ENCODE results near the gene SCYGR1. TPM values are rescaled to one million over a fixed set of nuclear protein-coding genes. Genes with fewer than 3 reads are reported as not detected.

The SCYGR1 gene
- total RNA-seq, 2 experiments from 2014 or later = not detected

DNA sequence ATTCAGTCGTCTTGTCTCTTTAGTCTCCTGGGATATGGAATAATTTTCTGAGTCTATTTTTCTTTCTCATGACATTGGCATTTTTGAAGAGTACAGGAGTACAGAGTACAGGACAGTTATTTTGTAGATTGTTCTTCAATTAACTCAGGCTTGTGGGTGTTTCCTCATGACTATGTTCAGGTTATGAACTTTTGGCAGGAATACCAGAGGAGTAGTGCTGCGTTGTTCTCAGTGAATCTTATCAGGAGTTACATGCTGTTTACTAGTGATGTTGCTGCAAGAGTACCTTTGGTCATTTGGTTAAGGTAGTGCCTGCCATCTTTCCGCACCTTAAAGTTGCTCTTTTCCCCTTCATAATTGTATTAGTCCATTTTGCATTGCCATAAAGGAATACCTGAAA is 42.9 kb upstream of the SCYGR1 start:
- ATAC-seq (ENCODE audit: poor library complexity) = no peak
- Mint-ChIP-seq H3K4me1 (ENCODE audit: low read depth) (no peaks in the 10 kb centered on the region), H3K9me3 (peaks cover 13% of the 10 kb centered on the region), H3K27ac (no peak overlapping the region), H3K27me3 (no peaks in the 10 kb centered on the region), H3K36me3 (ENCODE audit: low read depth) (no peaks in the 10 kb centered on the region), H3K4me3 (no peak overlapping the region)
- H3K9me3 ChIP-seq (ENCODE audit: control insufficient read depth in 1 of 2, insufficient read depth in 1 of 2, low read length in 2 of 2) = peaks cover 12 to 19% of the 10 kb centered on the region in 2 experiments
- TF ChIP-seq, protein P1, sequence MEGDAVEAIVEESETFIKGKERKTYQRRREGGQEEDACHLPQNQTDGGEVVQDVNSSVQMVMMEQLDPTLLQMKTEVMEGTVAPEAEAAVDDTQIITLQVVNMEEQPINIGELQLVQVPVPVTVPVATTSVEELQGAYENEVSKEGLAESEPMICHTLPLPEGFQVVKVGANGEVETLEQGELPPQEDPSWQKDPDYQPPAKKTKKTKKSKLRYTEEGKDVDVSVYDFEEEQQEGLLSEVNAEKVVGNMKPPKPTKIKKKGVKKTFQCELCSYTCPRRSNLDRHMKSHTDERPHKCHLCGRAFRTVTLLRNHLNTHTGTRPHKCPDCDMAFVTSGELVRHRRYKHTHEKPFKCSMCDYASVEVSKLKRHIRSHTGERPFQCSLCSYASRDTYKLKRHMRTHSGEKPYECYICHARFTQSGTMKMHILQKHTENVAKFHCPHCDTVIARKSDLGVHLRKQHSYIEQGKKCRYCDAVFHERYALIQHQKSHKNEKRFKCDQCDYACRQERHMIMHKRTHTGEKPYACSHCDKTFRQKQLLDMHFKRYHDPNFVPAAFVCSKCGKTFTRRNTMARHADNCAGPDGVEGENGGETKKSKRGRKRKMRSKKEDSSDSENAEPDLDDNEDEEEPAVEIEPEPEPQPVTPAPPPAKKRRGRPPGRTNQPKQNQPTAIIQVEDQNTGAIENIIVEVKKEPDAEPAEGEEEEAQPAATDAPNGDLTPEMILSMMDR (IDR thresholded peaks at IDR 0.05) = no peak
- H3K4me3 ChIP-seq (ENCODE audit: low read length) = no peak overlapping the region
- H3K27ac ChIP-seq (ENCODE audit: low read depth in 1 of 2, low read length in 2 of 2) = no peak overlapping the region
- H3K36me3 ChIP-seq (ENCODE audit: insufficient read depth, low read length) = no peaks in the 10 kb centered on the region
- DNase-seq = no peak
- POLR2A ChIA-PET = no interaction called here
- CTCF ChIA-PET = no interaction called here
- H3K27me3 ChIP-seq (ENCODE audit: control insufficient read depth in 1 of 2, insufficient read depth in 2 of 2, low read length in 2 of 2) = no peaks in the 10 kb centered on the region
- no peaks in the 10 kb centered on the region for H3K4me1 ChIP-seq (ENCODE audit: insufficient read depth, low read length)
- intact Hi-C loops (cut with DNase I, micrococcal nuclease) = no loop called here

DNA sequence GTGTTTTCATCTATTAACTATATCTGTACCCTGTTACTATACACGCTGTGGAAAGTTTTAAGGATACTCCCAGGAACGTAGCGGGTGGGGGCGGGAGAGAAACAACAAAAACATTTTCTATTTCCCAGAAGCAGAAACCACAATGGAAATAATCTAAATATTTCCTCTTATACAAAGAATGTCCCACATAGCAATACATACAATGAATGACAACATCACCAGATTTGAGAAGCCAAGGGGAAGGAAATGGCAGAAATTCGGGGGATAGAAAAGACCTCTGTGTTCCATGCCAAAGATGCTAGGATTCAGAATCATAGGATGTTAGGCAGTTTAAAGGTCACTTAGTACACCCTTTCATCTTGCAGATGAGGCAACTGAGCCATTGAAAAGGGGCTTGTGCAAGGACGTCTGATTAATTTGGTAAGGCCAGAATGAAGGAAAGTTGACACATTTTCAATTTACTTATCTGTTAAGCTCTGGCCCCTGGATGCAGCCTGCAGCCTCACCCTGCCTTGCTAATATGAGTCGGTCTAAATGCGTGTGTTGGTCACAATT is 41.1 kb upstream of the SCYGR1 start:
- Histone ChIP-seq H3K4me3 (ENCODE audit: low read length) (no peak overlapping the region), H3K27me3 (ENCODE audit: control insufficient read depth in 1 of 2, insufficient read depth in 2 of 2, low read length in 2 of 2) (no peaks in the 10 kb centered on the region), H3K36me3 (ENCODE audit: insufficient read depth, low read length) (no peaks in the 10 kb centered on the region), H3K9me3 (ENCODE audit: control insufficient read depth in 1 of 2, insufficient read depth in 1 of 2, low read length in 2 of 2) (peaks cover 12 to 17% of the 10 kb centered on the region in 2 experiments), H3K4me1 (ENCODE audit: insufficient read depth, low read length) (no peaks in the 10 kb centered on the region), H3K27ac (ENCODE audit: low read depth in 1 of 2, low read length in 2 of 2) (no peak overlapping the region)
- H3K4me1 Mint-ChIP-seq (ENCODE audit: low read depth) = no peaks in the 10 kb centered on the region
- no peaks in the 10 kb centered on the region for H3K27me3 Mint-ChIP-seq
- H3K36me3 Mint-ChIP-seq (ENCODE audit: low read depth) = no peaks in the 10 kb centered on the region
- ChIA-PET POLR2A (no interaction called here), CTCF (no interaction called here)
- DNase-seq = no peak
- TF ChIP-seq, protein P1 (IDR thresholded peaks at IDR 0.05) = no peak
- no peak overlapping the region for H3K27ac Mint-ChIP-seq
- H3K9me3 Mint-ChIP-seq = peaks cover 9% of the 10 kb centered on the region
- intact Hi-C loops (cut with DNase I, micrococcal nuclease) = no loop called here
- no peak for ATAC-seq (ENCODE audit: poor library complexity)
- H3K4me3 Mint-ChIP-seq = no peak overlapping the region

DNA sequence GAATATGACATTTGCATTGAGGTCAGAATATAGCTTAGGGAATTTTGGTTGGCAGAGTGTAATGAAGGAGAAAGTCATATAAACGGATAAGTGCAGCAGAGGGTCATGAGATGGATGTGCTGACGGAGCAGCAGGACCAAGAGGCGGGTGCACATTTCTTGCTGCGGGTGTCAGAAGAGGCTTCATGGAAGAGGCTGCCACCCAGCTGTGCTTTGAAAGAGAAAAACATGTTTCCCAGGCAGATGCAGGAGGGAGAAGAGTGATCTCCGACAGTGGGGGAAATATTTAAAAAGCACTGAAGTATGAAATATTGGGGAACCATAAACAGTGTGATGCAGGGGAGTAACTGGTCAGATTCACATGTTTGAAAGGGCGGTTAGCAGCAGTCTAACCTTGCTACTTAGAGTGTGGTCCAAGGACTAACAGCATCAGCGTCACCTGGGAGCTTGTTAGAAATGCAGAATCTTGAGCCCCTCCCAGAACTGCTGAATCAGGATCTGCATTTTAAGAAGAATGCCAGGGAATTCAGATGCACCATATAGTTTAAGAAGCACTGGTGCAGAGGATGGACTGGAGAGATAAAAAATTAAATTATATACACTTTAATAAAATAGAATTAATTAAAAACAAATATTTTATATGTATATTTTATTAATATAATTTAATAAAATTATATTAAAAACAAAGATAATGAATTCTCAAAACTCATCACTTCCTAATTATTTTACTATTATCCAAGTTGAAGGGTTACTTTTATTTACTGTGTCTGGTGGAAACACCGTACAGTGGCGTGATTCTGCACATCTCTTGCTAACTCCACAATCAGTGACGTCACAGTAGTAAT is 36.1 kb upstream of the SCYGR1 start:
- H3K9me3 Mint-ChIP-seq = no peaks in the 10 kb centered on the region
- H3K27me3 ChIP-seq (ENCODE audit: control insufficient read depth in 1 of 2, insufficient read depth in 2 of 2, low read length in 2 of 2) = no peaks in the 10 kb centered on the region
- ChIA-PET POLR2A (no interaction called here), CTCF (no interaction called here)
- H3K9me3 ChIP-seq (ENCODE audit: control insufficient read depth in 1 of 2, insufficient read depth in 1 of 2, low read length in 2 of 2) = no peaks in the 10 kb centered on the region
- H3K36me3 ChIP-seq (ENCODE audit: insufficient read depth, low read length) = no peaks in the 10 kb centered on the region
- no peak overlapping the region for H3K4me3 ChIP-seq (ENCODE audit: low read length)
- no peaks in the 10 kb centered on the region for H3K4me1 ChIP-seq (ENCODE audit: insufficient read depth, low read length)
- no peaks in the 10 kb centered on the region for H3K36me3 Mint-ChIP-seq (ENCODE audit: low read depth)
- TF ChIP-seq, protein P1 (IDR thresholded peaks at IDR 0.05) = no peak
- H3K4me1 Mint-ChIP-seq (ENCODE audit: low read depth) = no peaks in the 10 kb centered on the region
- no peak overlapping the region for H3K27ac ChIP-seq (ENCODE audit: low read depth in 1 of 2, low read length in 2 of 2)
- no peak overlapping the region for H3K27ac Mint-ChIP-seq
- intact Hi-C loops (cut with DNase I, micrococcal nuclease) = no loop called here
- no peak for ATAC-seq (ENCODE audit: poor library complexity)
- no peak overlapping the region for H3K4me3 Mint-ChIP-seq
- DNase-seq = no peak
- H3K27me3 Mint-ChIP-seq = no peaks in the 10 kb centered on the region

Measured in CD4-positive, alpha-beta T cell (primary cell).